Measurements from ENCODE around the gene SEMA3B.
"Not testable (repeated sequence)": the region's sequence is repeated elsewhere in the genome, so short reads cannot be mapped to it uniquely, and the experiment has no call there.

SEMA3B gene

DNA sequence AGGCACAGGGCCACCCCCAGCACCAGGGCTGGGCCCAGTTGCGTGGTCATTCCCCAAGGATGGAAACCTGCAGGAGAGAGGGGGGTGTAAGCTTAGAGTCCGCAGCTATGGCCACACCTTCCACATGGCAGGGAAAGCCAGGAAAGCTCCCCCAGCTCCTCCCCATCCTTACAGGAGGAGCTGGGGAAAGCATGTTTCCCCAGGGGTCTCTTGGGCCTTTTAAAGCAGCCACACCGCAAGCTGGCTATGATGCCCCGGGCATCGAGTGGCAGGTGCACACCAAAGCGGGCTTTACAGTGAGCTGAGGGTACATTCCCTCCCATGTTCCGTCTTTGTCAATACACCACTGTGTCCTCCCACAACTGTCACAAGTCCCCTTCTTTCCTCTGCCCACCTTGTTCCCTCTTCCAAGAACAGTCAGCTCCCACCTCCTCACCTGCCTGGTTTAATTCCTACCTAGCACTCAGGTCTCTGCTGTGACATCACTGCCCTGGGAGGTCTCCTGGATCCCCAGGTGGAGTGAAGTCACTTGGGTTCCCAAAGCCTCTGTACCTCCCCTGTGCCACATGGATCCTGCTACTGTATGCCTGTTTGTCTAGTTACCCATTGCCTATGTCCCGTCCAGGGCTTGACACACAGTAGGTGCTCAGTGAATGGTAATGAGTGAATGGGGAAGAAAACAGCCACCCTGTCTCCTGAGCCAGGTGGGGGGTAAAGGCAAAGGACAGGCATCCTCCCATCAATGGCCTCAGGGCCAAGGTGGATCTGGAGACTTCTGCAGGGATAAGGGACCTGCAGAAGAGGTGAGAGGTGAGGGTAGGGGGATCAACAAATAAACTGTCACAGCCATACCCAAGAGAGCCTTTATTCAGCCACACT lies 26.8 kb downstream of the SEMA3B start:
- DNase-seq = no peak

DNA sequence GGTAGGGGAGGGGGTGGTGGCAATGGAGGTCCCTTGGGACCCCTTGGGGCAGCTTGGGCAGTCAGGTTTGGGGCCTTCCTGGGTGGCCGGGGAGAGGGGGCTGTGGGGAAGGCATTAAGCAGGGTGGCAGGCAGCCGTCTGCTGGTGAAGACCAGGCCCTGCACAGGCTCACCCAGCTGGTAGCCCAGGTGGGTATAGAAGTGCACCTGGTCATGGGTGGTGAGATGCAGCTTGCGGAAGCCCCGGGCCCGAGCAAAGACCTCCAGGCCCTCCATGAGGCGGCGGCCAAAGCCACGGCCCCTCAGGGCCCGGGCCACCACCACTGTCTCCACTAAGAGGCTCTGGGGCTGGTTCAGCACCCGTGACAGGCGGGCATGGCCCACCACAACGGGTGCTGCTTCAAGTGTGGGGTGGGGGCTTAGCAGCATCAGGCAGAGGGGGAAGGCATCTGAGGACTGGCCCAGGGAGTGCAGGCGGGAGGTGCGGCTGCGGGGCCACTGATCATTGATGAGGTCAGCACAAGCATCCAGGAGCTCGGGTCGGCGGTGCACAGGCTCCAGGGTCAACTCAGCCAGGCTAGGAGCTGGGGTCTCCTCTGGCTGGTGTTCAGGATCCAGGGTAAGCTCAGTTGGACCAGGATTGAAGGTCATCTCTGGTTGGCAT lies 27.9 kb downstream of the SEMA3B start:
- DNase-seq = no peak

DNA sequence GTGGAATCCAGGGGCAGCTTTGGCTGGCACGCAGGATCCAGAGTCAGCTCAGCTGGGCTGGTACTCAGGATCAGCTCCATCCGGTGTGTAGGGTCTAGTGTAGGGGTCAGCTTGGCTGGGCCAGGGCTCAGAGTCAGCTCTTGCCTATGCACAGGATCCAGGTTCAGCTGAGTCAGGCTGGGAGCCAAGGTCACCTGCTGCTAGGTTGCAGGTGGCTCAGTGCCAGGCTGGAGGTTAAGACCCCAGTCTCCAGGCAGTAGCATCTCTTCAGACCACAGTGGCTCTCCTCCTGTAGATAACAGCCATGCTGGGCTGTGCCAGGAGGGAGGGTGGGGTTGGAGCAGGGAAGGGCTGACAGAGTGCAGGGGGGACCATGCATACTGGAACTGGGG lies 28.4 kb downstream of the SEMA3B start:
- DNase-seq = no peak

DNA sequence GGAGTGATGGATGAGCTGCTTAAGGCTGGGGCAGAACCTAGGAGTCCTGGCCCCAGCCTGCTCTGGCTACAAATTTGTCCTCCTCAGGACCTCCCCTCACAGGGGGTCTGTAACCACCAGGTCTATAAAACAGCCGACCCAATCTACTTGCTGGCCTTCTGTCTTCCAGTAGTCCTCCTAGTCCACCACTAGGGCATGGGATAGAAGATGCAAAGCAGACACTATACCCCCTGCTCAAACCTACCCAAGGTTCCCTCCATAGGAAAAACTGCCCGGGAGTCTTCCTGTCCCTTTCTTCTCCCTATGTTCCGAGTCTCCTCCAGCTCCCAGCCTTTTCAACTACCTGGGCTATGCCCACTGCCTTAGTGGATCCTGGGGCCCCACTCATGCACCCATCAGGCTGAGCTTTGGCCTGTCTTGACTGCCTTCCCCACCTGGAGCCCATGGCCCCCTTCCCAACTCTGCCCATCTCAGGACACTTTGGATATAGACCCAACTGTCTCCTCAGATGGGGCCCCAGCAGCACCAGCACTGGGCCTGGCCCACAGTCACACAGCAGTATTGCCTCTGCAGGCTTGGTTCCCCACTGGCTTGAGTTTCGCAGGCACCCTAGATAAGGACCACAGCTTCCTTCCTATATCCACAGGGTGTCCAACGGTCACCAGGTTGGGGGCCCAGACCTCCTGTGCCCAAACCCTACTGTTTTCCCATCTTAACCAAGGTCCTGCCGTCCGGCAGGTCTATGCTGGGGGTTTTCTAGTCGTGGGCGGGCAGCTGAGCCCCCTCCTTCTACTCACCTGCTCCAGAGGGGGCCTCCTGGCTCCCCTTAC lies 29.2 kb downstream of the SEMA3B start:
- peak in 1 of 2 experiments; percentile 31 for DNase-seq

DNA sequence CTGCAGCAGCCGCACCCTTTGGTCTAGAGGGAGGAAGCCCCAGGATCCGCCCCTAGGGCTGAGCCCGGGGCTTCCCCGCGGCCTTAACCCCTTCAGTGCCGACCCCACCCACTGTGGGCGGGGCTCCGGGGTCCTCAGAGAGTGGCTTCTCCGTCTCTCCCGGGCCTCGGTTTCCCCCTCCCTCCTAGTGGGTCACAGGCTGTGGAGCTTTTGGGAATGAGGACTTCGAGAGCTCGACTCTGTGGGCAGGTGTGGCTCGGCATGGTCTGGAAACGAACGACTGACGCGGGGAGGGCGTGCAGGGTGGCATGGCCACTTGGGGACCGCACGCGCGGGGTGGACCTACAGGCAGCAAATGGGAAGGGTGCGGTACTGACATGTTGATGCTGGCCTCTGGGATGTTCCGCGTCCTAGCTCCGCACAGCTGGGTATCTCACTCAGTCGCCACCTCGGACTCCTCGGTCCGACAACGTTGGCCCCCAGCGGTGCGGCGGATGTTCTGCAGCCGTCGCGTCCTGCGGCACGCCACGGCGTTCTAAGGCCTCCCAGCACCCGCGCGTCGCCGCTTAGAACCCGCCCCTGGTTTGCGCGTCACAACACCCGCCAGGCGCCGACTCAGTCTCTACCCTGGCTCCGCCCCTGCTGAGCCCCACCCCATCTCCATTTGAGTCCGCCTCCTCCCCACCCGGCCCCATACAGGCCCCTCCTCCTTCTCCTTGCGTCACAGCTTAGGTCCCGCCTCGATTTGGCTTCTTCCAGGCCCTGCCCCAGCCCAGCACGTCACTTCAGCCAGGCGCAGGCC lies 30.1 kb downstream of the SEMA3B start, which contains the start of the genes HYAL3 and NAA80:
Gene HYAL3, minus strand, starts transcription at position 570 of the 802 bp plus-strand sequence. CDS start 3,803 bp downstream, outside the sequence.
Gene NAA80, minus strand, starts transcription at position 570 of the 802 bp plus-strand sequence. CDS start 1,942 bp downstream, outside the sequence.
- DNase-seq = peak; percentile 96 to 99

DNA sequence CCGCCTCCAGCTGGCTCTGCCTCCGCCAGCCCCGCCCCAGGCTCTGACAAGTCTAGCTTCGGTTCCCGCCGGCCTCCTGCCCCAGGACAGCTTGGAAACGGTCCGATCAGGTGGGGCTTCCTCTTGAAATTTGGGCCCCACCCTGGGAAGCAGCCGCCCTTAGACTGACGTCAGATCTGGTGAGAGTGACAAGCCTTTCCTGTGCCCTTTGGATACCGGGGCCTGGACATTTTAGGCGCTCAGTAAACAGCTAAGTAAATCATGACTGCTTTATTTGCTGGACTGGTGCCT lies 30.6 kb downstream of the SEMA3B start:
- no peak for DNase-seq

DNA sequence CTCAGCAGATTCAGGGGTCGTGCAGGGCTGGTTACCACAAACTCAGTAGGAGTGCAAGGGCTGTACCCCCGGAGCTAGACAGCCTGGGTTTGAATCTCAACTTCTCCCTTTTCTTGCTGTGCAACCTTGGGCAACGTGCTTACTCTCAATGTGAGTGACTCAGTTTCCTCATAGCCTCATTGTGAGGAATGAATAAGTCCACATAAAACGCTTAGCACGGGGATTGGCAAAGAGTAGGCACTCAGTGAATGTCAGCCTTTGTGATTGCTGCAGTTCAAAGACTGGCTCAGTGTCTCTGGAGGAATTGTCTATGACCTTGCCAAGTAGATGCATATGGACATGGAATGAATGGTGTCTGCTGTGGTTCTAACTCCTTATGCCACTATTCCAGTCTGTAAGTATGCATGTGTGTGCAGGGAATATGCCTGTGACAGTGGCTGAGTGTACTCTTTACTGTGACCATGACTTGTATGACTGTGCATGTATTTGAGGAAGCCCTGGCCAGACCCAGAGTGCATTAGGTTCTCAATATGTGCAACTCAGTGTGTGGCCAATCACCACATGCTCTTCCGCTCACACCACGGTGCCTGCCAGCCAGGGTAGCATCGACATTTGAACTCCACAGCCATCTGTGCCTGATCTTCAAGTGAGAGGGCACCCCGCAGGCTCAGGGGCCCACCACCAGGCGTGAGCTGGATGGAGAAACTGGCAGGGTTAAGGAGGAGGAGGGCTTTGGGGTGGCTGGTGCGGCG lies 31.2 kb downstream of the SEMA3B start:
- DNase-seq = no peak

DNA sequence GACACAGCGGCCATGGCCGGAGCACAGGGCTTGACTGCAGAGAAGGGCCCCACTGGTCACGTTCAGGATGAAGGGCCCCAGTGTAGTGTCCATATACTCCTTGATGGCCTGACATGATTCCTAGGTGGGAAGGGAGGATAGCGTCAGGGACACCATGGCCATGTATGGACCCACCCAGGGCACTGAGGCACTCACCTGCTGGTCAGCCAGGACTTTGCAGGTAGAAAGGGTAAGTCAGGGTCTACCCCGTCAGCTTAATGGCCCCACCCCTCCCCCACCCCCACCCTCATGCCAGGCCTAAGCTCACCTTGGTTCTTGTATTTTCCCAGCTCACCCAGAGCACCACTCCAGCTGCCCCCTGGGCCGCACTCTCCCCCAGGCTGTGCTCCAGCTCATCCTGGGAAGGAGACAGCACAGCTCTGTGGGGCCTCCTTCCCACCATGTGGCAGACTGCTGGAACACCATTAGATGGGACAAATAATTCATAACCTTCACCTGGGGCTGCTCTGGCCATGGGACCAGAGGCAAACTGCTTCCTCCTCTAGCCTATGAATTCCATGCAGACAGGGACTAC lies 31.8 kb downstream of the SEMA3B start:
- DNase-seq = no peak

DNA sequence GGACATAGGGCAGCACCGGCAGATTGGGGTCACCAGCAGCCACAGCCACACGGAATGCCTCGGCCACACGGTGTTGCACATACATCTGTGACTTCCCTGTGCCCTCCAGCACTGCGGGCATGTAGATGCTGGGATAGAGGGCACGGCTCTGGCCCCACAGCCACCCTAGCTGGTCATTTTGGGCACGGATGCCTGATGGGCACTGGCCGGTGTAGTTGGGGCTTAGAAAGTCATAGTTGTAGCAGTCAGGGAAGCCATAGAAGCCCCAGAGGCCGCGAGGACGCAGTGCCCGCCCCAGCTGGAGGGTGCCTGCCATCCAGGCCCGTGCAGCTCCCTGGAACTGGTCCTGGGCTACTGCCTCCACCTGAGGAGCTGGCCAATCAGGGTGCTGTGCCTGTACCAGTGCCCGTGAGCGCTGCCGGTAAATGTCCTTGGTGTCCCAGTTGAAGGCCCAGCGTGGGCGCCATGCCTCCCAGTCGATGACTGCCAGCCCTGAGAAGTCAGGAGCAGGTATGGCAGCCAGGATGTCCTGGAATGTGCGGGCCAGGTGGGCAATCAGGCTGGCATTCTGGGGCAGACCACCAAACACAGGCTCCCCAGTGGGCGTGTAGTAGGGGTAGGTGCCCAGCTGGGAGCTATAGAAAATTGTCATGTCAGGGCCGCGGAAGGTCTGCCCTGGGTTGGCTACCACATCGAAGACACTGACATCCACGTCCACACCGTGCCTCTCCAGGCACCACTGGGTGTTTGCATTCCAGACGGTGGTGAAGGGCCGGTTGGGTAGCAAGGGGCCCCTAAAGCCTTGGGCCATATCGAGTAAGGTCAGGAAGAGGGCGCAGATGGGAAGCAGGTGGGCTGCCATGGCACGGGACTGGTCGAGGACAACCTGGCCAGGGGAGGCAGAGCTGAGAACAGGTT lies 33.4 kb downstream of the SEMA3B start:
- no peak for DNase-seq

DNA sequence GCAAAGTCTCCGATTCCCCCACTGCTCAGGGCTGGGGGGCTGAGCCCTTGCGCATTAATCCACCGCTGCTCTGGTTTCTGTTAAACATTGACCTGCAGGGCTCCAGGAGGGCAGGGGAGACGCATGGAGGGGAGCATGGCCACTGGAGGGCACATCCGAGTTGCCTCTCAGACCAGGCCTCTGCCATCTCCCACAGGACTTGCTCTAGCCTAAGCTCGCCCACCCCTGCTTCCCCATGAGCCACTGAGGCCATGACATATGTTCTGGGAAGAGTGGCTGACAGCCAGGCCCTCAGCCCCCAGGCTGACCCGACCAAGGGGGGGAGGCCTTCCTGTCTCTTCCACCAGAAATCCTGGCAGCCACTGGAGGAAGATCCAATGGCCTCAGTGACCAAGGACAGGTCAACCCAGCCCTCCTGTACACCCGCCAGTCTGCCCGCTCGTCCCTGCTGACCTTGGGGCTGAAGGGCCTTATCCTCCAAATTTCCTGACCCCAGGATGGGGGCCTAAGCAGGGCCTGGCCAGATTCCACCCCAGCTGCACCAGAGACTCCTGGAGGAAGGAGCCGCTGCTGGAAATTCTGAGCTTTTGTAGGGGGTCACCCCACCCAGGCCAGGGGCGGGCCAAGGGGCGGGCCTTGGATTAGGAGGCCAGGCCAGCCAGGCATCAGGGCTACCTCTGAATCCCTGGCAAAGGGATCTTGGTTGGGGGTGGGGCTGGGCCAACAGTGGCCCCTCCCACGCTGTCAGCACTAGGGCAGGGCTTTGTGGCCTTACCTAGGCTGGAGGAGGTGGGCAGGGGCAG lies 34.3 kb downstream of the SEMA3B start, which contains the start of gene HYAL1:
Gene HYAL1, minus strand, starts transcription at position 562 of the 803 bp plus-strand sequence. CDS start 618 bp downstream, outside the sequence.
- DNase-seq = no peak

DNA sequence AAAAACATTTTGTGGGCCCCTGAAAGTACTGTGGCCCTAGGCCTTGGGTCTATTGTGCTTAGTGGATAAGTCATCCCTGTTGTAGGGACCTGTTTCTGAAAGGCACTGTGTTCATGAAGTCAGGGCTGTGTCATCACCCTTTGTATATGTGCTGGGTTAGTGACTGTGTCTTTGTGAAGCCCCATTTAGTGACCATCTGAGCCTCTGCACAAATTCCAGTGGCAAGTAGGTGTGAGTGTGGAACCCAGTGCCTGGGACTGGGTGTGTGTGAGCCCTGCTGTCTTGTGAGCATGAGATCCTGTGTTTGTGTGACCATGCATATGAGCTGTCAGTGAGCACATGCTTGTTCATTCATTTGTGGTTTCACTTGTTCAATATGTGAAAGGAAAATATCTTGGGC lies 35.7 kb downstream of the SEMA3B start:
- no peak for DNase-seq

DNA sequence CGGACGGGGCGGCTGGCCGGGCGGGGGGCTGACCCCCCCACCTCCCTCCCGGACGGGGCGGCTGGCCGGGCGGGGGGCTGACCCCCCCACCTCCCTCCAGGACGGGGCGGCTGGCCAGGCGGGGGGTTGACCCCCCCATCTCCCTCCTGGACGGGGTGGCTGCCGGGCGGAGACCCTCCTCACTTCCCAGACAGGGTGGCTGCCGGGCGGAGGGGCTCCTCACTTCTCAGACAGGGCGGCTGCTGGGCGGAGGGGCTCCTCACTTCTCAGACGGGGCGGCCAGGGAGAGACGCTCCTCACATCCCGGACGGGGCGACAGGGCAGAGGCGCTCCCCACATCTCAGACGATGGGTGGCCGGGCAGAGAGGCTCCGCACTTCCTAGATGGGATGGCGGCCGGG lies 43.1 kb downstream of the SEMA3B start:
- not testable (repeated sequence) for DNase-seq

DNA sequence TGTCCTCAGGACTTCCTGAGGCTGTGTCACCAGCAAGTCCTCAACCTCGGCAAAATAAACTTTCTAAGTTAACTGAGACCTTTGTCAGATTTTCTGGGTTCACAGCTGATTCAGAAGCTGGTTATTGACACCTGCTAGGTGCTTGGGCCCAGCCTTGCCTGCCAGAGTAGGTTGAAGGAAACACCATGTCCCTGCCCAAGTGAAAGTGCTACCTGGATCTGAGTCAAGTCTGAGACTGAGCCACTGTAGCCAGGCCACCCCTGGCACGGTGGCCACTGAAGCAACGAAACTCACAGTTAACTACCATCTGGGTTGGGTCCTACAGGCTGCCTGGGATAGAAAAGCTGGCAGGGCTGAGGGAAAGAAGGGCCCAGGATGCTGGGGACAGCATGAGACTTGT lies 45.4 kb downstream of the SEMA3B start:
- no peak for DNase-seq

DNA sequence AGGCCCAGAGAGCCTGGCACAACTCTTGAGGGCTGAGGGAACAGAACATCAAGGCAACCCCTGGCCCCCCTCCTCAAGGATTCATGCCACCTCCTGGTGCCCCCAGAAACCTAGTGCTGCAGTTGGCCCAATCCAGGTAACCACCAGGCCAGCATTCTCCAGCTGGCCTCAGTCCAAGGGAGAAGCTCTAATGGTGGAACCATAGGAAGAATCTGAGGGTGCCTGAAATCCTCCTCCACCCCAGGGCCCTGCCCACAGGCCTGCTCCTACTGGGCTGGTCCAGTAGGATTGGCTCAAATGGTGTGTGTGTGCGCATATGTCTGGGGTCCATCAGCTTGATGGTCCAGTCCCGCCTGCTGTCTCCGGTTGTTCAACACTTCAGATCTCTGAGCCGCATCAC lies 45.9 kb downstream of the SEMA3B start:
- no peak for DNase-seq

DNA sequence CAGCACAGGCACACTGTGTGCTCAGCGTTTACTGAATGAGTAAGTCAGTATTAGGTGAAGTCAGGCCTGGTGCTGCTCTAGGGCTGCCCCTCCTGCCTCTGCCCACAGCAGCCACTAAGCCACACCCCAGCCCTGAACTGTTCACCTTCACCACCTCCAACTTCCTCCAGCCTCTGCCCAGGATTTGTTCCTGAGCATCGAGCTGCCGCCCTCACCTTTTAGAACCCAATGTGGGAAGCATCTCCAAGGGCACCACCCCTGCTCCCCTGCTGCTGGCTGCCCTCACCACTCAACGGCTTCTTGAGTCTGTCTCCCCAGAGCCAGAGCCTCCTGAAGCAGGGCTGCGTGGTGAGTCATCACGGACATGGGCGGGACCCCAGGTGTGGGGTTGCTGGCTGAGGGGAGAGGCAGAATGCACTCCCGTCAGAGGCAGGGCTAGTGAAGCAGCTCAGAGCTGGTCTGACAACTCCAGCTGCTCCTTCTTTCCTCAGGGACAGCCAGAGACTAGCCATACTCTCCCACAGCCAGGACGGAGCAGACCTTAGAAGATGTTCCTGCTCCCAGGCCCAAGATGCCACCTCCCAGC lies 47.8 kb downstream of the SEMA3B start:
- DNase-seq = no peak

DNA sequence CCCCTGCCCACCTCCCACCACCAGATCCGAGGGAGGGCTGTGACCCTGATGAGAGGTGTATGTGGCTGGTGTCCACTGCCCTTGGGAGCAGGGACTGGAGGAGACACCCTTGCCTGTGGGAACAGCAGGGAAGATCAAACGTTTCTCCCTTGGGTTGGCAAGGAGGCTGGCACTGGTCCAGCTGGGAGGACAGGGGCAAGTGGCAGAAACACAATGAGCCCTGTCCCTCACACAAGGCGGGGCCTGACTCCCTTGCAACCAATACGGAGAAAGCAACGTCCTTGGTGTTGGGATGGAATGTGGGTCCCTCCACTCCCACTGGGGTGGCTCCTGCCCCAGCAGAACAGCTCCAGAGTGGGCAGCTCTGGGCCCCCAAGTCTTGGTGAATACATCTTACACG lies 48.4 kb downstream of the SEMA3B start:
- DNase-seq = no peak

DNA sequence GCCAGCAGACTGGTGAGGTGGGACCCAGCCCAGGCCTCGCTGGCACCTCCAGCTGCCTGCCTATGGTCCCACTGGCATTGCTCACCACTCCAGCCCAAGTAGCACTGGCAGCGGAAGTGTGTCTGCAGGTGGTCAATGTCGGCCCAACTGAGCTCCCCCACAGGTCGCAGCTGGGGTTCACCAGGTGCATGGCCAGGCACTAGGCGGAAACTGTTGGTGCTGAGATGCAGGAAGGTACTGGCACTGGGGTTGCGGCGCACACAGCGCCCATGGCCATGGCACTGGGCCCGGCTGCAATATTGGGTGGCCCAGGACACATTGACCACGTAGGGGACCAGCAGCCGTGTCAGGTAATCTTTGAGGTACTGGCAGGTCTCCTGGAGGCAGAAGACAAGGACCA lies 49.2 kb downstream of the SEMA3B start:
- DNase-seq = no peak

DNA sequence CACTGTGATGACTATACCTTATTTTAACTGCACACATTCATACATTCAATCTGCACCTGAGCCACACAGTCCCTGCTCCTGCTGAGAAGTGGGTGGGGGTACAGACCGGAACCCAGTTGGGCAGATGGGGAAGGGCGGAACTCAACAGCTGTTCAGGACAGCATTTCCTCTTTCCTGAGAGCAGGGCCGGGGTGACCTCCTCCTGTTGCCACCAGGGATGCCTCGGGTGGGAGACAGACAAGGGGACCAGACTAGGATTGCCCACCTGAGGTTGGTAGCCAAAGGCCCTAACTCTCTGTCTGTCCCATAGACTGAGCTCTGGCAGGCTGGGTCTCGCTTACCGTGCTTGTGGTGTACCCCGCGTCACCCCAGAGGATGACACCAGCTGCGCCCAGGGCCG lies 49.7 kb downstream of the SEMA3B start:
- DNase-seq = no peak
